A673 (cell line): ENCODE results near the gene NDRG4. TPM values are rescaled to one million over a fixed set of nuclear protein-coding genes. Genes with fewer than 3 reads are reported as not detected.

Experiments
- BruUV-seq: library from RNA; stranded (reverse); fragments of 400-500 nt; replicated peaks from 2 replicates; lab custom pipeline; 2021; lab: Mats Ljungman, UMichigan
- CTCF ChIA-PET: fragments of 300-600 bp; sonication (Branson Sonifier 250); formaldehyde crosslinking; loops from one replicate; lab custom pipeline; 2022; ENCODE audit warnings: antibody characterized with exemption; lab: Charles Lee
- POLR2A ChIA-PET: fragments of 300-600 bp; sonication (Branson Sonifier 250); formaldehyde crosslinking; loops from one replicate; lab custom pipeline; 2022; ENCODE audit warnings: antibody characterized with exemption; ENCODE audit not compliant: low non-redundant PET; lab: Charles Lee
- DNase-seq: peaks from one replicate; pipeline ENCODE4 v3.0.0-alpha.2; 2015; ENCODE audit warnings: low spot score
- H3K27ac ChIP-seq: fragments of 200-600 bp; sonication (generic); 2 replicates; pipeline ENCODE4 v1.5.1; 2016; ENCODE audit warnings: mixed run types, low read depth, mild to moderate bottlenecking, mixed read lengths, antibody characterized with exemption, low read length; ENCODE audit not compliant: poor library complexity, severe bottlenecking
- H3K27me3 ChIP-seq: fragments of 200-600 bp; sonication (generic); replicated peaks from 2 replicates; pipeline ENCODE4 v1.6.1; 2017; ENCODE audit warnings: mixed run types, low read depth, mild to moderate bottlenecking, mixed read lengths, antibody characterized with exemption, low read length; ENCODE audit not compliant: insufficient read depth, poor library complexity
- H3K36me3 ChIP-seq: fragments of 200-600 bp; sonication (generic); 2 replicates; pipeline ENCODE4 v1.6.1; 2016; ENCODE audit warnings: mixed run types, mild to moderate bottlenecking, mixed read lengths, antibody characterized with exemption, low read length; ENCODE audit not compliant: insufficient read depth, poor library complexity, severe bottlenecking
- H3K4me1 ChIP-seq: fragments of 200-600 bp; sonication (generic); 2 replicates; pipeline ENCODE4 v1.6.1; 2017; ENCODE audit warnings: mixed run types, mild to moderate bottlenecking, mixed read lengths, antibody characterized with exemption, low read length; ENCODE audit not compliant: insufficient read depth, poor library complexity, severe bottlenecking
- H3K4me3 ChIP-seq: fragments of 200-600 bp; sonication (generic); 2 replicates; pipeline ENCODE4 v1.5.1; 2016; ENCODE audit warnings: low read depth, mixed run types, mild to moderate bottlenecking, mixed read lengths, low read length; ENCODE audit not compliant: poor library complexity, severe bottlenecking
- H3K9me3 ChIP-seq: fragments of 200-600 bp; sonication (generic); 2 replicates; pipeline ENCODE4 v1.6.1; 2016; ENCODE audit warnings: mixed run types, low read depth, mild to moderate bottlenecking, mixed read lengths, antibody characterized with exemption, low read length; ENCODE audit not compliant: poor library complexity, severe bottlenecking
- CTCF ChIP-seq: fragments of 300-800, 200-600 bp; sonication (generic); conservative IDR thresholded peaks from 2 replicates; pipeline ENCODE4 v1.5.1; 2017; ENCODE audit warnings: low read depth, mild to moderate bottlenecking, antibody characterized with exemption, low read length, moderate library complexity, mixed read lengths
- EZH2 ChIP-seq: fragments of 200-600 bp; sonication (generic); IDR thresholded peaks from 2 replicates; pipeline ENCODE4 v1.6.1; 2017; ENCODE audit warnings: borderline replicate concordance, low read depth, mild to moderate bottlenecking, mixed read lengths, antibody characterized with exemption, low read length; ENCODE audit not compliant: poor library complexity, severe bottlenecking
- intact Hi-C: fragments of 100-400 bp; cut with micrococcal nuclease; formaldehyde crosslinking; loops from one replicate; pipeline ENCODE4 v1.10.0; 2022; ENCODE audit not compliant: unreplicated experiment
- total RNA-seq: library from RNA; stranded (reverse); gene quantifications from 2 replicates; pipeline ENCODE4 v1.2.3, GENCODE V29; 2021

The NDRG4 gene
- total RNA-seq, 1 experiment from 2014 or later: 0.28 TPM

GRCh38 chr16:58537124-58537906 is 37.4 kb downstream of the NDRG4 start:
- H3K27me3 ChIP-seq: no peaks in the 10 kb centered on the region
- no peaks in the 10 kb centered on the region for H3K9me3 ChIP-seq
- no peak overlapping the region for H3K27ac ChIP-seq
- H3K4me1 ChIP-seq: peaks cover 11% of the 10 kb centered on the region
- intact Hi-C loops: loop anchor here (5.0 kb wide), 1 partner anchor 40 kb away; no protein-coding TSS in a partner anchor
- H3K36me3 ChIP-seq: peaks cover 99% of the 10 kb centered on the region
- H3K4me3 ChIP-seq: no peak overlapping the region
- BruUV-seq: no TSS peak
- no peak for TF ChIP-seq EZH2
- no peak for TF ChIP-seq CTCF
- POLR2A ChIA-PET: interaction anchor here (0.6 kb wide), 1 partner anchor 92 kb away, joined by 3 read pairs; the partner anchor contains the start of gene CNOT1
- CTCF ChIA-PET: no interaction called here
- no peak for DNase-seq

- no peak for TF ChIP-seq EZH2
- TF ChIP-seq CTCF: no peak
- Histone ChIP-seq H3K36me3 (peaks cover 99% of the 10 kb centered on the region), H3K9me3 (no peaks in the 10 kb centered on the region), H3K4me1 (no peaks in the 10 kb centered on the region), H3K4me3 (no peak overlapping the region), H3K27me3 (no peaks in the 10 kb centered on the region), H3K27ac (no peak overlapping the region)
- no peak for DNase-seq
- CTCF ChIA-PET: no interaction called here
- no TSS peak for BruUV-seq
- POLR2A ChIA-PET: no interaction called here
- intact Hi-C loops: no loop called here
These were observed 41.8 kb downstream of the NDRG4 start for GRCh38 chr16:58541711-58542110.

- POLR2A ChIA-PET: no interaction called here
These were observed 42.3 kb downstream of the NDRG4 start for GRCh38 chr16:58542291-58542690.

More at GRCh38 chr16:58542291-58542690, 42.3 kb downstream of the NDRG4 start:
- Histone ChIP-seq H3K9me3 (no peaks in the 10 kb centered on the region), H3K27me3 (no peaks in the 10 kb centered on the region), H3K36me3 (peaks cover 99% of the 10 kb centered on the region), H3K27ac (no peak overlapping the region), H3K4me3 (no peak overlapping the region), H3K4me1 (no peaks in the 10 kb centered on the region)
- intact Hi-C loops: no loop called here
- TF ChIP-seq CTCF (no peak), EZH2 (no peak)
- DNase-seq: no peak
- BruUV-seq: no TSS peak
- CTCF ChIA-PET: no interaction called here
